Neural progenitor cell (in vitro differentiated cells): ENCODE measurements around the gene LRBA. TPM values are rescaled to one million over a fixed set of nuclear protein-coding genes. Genes with fewer than 3 reads are reported as not detected.
"Not testable (repeated sequence)": the region's sequence is repeated elsewhere in the genome, so short reads cannot be mapped to it uniquely, and the experiment has no call there.

Experiments used
- DNase-seq: peaks from one replicate; pipeline ENCODE4 v3.0.0-alpha.2; 2016; ENCODE audit warnings: low spot score
- H2AFZ ChIP-seq: fragments of 200-600 bp; sonication (generic); replicated peaks from 2 replicates; pipeline ENCODE4 v1.6.1; 2016; ENCODE audit warnings: antibody characterized with exemption
- H3F3A ChIP-seq: fragments of 200-600 bp; sonication (generic); 2 replicates; pipeline ENCODE4 v1.6.1; 2016; ENCODE audit warnings: antibody characterized with exemption, low read depth
- H3K27ac ChIP-seq: fragments of 200-600 bp; sonication (generic); 2 replicates; pipeline ENCODE4 v1.5.1; 2016; ENCODE audit warnings: mild to moderate bottlenecking
- H3K27me3 ChIP-seq: fragments of 200-600 bp; sonication (generic); 2 replicates; pipeline ENCODE4 v1.6.1; 2016; ENCODE audit warnings: mild to moderate bottlenecking, moderate library complexity
- H3K36me3 ChIP-seq: fragments of 200-600 bp; sonication (generic); 2 replicates; pipeline ENCODE4 v1.5.1; 2016
- H3K4me1 ChIP-seq: fragments of 200-600 bp; sonication (generic); 2 replicates; pipeline ENCODE4 v1.6.1; 2016; ENCODE audit warnings: mixed run types
- H3K4me2 ChIP-seq: fragments of 200-600 bp; sonication (generic); 2 replicates; pipeline ENCODE4 v1.6.1; 2016
- H3K4me3 ChIP-seq: fragments of 200-600 bp; sonication (generic); 2 replicates; pipeline ENCODE4 v1.5.1; 2016
- H3K79me2 ChIP-seq: fragments of 200-600 bp; sonication (generic); 2 replicates; pipeline ENCODE4 v1.6.1; 2016; ENCODE audit warnings: low read depth
- H3K9ac ChIP-seq: fragments of 200-600 bp; sonication (generic); 2 replicates; pipeline ENCODE4 v1.6.1; 2016
- H3K9me3 ChIP-seq: fragments of 200-600 bp; sonication (generic); 2 replicates; pipeline ENCODE4 v1.5.1; 2016; ENCODE audit warnings: low read depth
- H4K20me1 ChIP-seq: fragments of 200-600 bp; sonication (generic); 2 replicates; pipeline ENCODE4 v1.6.1; 2016; ENCODE audit warnings: low read depth
- H3K27ac Mint-ChIP-seq: 3 replicates; pipeline ENCODE4 v1.8.0; 2021; ENCODE audit warnings: mixed read lengths
- H3K27me3 Mint-ChIP-seq: 2 replicates; pipeline ENCODE4 v1.8.0; 2022; ENCODE audit warnings: low read depth, mild to moderate bottlenecking, inconsistent platforms, moderate library complexity, mixed read lengths; ENCODE audit not compliant: insufficient read depth
- H3K36me3 Mint-ChIP-seq: 3 replicates; pipeline ENCODE4 v1.8.0; 2021; ENCODE audit warnings: mixed read lengths
- H3K4me1 Mint-ChIP-seq: 3 replicates; pipeline ENCODE4 v1.8.0; 2021; ENCODE audit warnings: mixed read lengths
- H3K4me3 Mint-ChIP-seq: 3 replicates; pipeline ENCODE4 v1.8.0; 2021; ENCODE audit warnings: mild to moderate bottlenecking, moderate library complexity, mixed read lengths
- H3K9me3 Mint-ChIP-seq: 3 replicates; pipeline ENCODE4 v1.8.0; 2020; ENCODE audit warnings: mixed read lengths
- CTCF ChIP-seq: fragments of 200-600 bp; sonication (generic); IDR thresholded peaks from 2 replicates; pipeline ENCODE4 v1.5.1; 2017; ENCODE audit warnings: antibody characterized with exemption, mild to moderate bottlenecking
- EZH2 ChIP-seq: fragments of 200-600 bp; sonication (generic); IDR thresholded peaks from 2 replicates; pipeline ENCODE4 v1.6.1; 2017; ENCODE audit warnings: antibody characterized with exemption, mild to moderate bottlenecking, moderate library complexity
- EZH2phosphoT487 ChIP-seq: fragments of 200-600 bp; sonication (generic); IDR thresholded peaks from 2 replicates; pipeline ENCODE4 v1.6.1; 2017; ENCODE audit warnings: antibody characterized with exemption
- total RNA-seq: library from RNA; depleted of rRNA; stranded (reverse); fragments of >200 nt; gene quantifications from 2 replicates; pipeline ENCODE4 v1.2.3, GENCODE V29; 2015; ENCODE audit warnings: low replicate concordance

The LRBA gene
- total RNA-seq, 1 donor from 2014 or later, result 111 TPM

- Mint-ChIP-seq H3K4me3 (no peak overlapping the region), H3K36me3 (no peaks in the 10 kb centered on the region), H3K27ac (peak overlapping the region; percentile 14), H3K27me3 (no peaks in the 10 kb centered on the region), H3K9me3 (no peaks in the 10 kb centered on the region), H3K4me1 (no peaks in the 10 kb centered on the region)
- no peak overlapping the region for H3K4me2 ChIP-seq
- H3K27ac ChIP-seq, result no peak overlapping the region
- H2AFZ ChIP-seq, result peak overlapping the region; percentile 13
- no peaks in the 10 kb centered on the region for H3K27me3 ChIP-seq
- no peak for DNase-seq
- H3F3A ChIP-seq, result no peaks in the 10 kb centered on the region
- TF ChIP-seq CTCF (no peak), EZH2 (no peak), EZH2phosphoT487 (no peak)
- H3K9ac ChIP-seq, result no peak overlapping the region
- H4K20me1 ChIP-seq, result no peaks in the 10 kb centered on the region
- no peaks in the 10 kb centered on the region for H3K79me2 ChIP-seq
- H3K4me1 ChIP-seq, result no peaks in the 10 kb centered on the region
- no peaks in the 10 kb centered on the region for H3K9me3 ChIP-seq
- no peaks in the 10 kb centered on the region for H3K36me3 ChIP-seq
- no peak overlapping the region for H3K4me3 ChIP-seq
These were observed 19.7 kb upstream of the LRBA start for GRCh38 chr4:151034829-151035228.

GRCh38 chr4:151031831-151032605 lies 16.9 kb upstream of the LRBA start:
- Mint-ChIP-seq H3K27me3 (no peaks in the 10 kb centered on the region), H3K9me3 (no peaks in the 10 kb centered on the region), H3K27ac (no peak overlapping the region), H3K36me3 (no peaks in the 10 kb centered on the region), H3K4me1 (no peaks in the 10 kb centered on the region), H3K4me3 (no peak overlapping the region)
- no peak overlapping the region for H3K27ac ChIP-seq
- no peak overlapping the region for H3K9ac ChIP-seq
- no peaks in the 10 kb centered on the region for H3K79me2 ChIP-seq
- H3F3A ChIP-seq, result no peaks in the 10 kb centered on the region
- no peaks in the 10 kb centered on the region for H3K9me3 ChIP-seq
- no peak for DNase-seq
- H3K27me3 ChIP-seq, result no peaks in the 10 kb centered on the region
- H3K4me2 ChIP-seq, result no peak overlapping the region
- no peaks in the 10 kb centered on the region for H4K20me1 ChIP-seq
- TF ChIP-seq EZH2phosphoT487, result no peak
- H3K4me3 ChIP-seq, result no peak overlapping the region
- no peaks in the 10 kb centered on the region for H3K36me3 ChIP-seq
- no peak overlapping the region for H2AFZ ChIP-seq
- no peaks in the 10 kb centered on the region for H3K4me1 ChIP-seq

- Histone ChIP-seq H3K4me3 (no peak overlapping the region), H3K9me3 (no peaks in the 10 kb centered on the region), H2AFZ (no peak overlapping the region), H3K4me1 (no peaks in the 10 kb centered on the region), H3K27ac (no peak overlapping the region), H3K79me2 (no peaks in the 10 kb centered on the region), H3F3A (no peaks in the 10 kb centered on the region), H4K20me1 (no peaks in the 10 kb centered on the region), H3K36me3 (no peaks in the 10 kb centered on the region), H3K4me2 (no peak overlapping the region), H3K27me3 (no peaks in the 10 kb centered on the region), H3K9ac (no peak overlapping the region)
- Mint-ChIP-seq H3K27ac (no peak overlapping the region), H3K36me3 (no peaks in the 10 kb centered on the region), H3K27me3 (no peaks in the 10 kb centered on the region), H3K4me1 (no peaks in the 10 kb centered on the region), H3K4me3 (no peak overlapping the region), H3K9me3 (no peaks in the 10 kb centered on the region)
- no peak for TF ChIP-seq EZH2
- no peak for TF ChIP-seq CTCF
- no peak for TF ChIP-seq EZH2phosphoT487
- DNase-seq, result no peak
These were observed 14.5 kb upstream of the LRBA start for GRCh38 chr4:151029537-151029936.

GRCh38 chr4:151029006-151029405 lies 13.9 kb upstream of the LRBA start:
- not testable (repeated sequence) for H3K27me3 Mint-ChIP-seq, H3K4me1 Mint-ChIP-seq, H3K27me3 ChIP-seq, H3K9me3 ChIP-seq, H3K27ac Mint-ChIP-seq, H3K4me3 ChIP-seq, H3K36me3 Mint-ChIP-seq, DNase-seq, H4K20me1 ChIP-seq, H3K4me1 ChIP-seq, H3K27ac ChIP-seq, H3K79me2 ChIP-seq, H2AFZ ChIP-seq, H3K4me2 ChIP-seq, H3K4me3 Mint-ChIP-seq, H3K36me3 ChIP-seq, H3K9ac ChIP-seq, H3K9me3 Mint-ChIP-seq, H3F3A ChIP-seq
